Activated CD8-positive, alpha-beta memory T cell treated with anti-CD3 and anti-CD28 coated beads, Interleukin-2, amount 50 U/mL, for 4 hours (primary cell): Measurements from ENCODE around the gene ACOXL.

Experiments
- DNase-seq: peaks from one replicate; pipeline ENCODE4 v3.0.0-alpha.2; 2020

ACOXL gene

DNA sequence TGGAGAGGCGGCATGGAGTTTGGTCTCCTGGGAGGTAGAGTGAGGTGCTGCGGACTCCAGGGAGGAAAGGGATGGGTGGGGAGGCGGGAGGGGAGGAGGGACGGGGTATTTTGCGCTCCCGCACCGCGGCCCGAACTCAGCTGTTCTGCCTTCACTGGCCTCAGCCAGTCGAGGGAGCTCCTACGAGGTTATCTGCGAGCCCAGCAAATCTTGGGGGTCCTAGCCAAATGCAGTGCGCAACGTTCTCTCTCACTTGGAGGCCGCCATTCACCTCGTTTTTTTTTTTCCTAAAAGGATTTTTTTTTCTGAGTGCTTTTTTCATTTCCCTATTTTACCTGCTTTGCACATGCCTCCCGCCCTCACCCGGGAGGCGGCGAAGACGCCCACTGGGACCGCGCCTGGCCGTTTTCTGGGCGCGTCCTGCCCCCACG lies 387.5 kb downstream of the ACOXL start:
- peak; percentile 27 for DNase-seq

DNA sequence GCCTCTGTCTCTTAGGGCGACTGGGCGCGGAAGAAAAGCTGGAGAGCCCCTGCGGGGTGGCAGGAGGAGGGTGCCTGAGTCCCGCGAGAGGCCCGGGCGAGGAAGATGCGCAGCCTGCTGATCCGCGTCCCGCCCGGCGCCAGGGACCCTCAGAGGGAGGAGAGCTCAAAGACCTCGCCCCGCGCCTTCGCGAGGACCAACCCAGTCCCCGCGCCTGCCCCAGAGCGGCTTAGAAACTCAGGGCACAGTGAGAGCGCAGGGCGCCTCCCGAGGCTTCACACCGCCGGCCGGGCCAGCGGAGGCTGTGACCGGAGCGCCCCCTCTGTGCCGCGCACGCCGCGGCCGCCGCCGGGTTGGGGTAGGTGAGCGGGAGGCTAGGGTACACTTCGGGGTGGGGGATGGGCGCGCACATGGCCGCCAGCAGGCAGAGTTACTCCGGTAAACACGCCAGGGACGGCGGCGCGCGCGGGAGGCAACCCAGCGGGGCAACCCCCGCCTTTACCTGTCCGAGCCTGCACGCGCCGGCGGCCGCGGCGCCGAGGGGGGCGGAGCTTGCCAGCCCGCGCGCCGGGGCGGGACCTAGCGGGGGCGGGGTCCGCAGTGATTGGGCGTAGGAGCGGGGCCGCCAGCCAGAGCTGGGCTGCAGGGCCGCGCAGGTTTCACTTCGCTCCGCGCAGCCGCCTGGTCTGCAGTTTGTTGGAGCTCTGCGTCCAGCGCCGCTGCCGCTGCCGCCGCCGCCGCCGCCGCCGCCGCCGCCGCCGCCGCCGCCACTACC lies 388.1 kb downstream of the ACOXL start, which contains the start of gene BCL2L11:
Gene BCL2L11 (plus strand): TSS at position 662 of the 775 bp plus-strand sequence. CDS start 2,832 bp downstream, outside the sequence.
- peak; percentile 92 for DNase-seq

GRCh38 chr2:111121028-111121827 lies 388.9 kb downstream of the ACOXL start:
- peak; percentile 53 for DNase-seq

DNA sequence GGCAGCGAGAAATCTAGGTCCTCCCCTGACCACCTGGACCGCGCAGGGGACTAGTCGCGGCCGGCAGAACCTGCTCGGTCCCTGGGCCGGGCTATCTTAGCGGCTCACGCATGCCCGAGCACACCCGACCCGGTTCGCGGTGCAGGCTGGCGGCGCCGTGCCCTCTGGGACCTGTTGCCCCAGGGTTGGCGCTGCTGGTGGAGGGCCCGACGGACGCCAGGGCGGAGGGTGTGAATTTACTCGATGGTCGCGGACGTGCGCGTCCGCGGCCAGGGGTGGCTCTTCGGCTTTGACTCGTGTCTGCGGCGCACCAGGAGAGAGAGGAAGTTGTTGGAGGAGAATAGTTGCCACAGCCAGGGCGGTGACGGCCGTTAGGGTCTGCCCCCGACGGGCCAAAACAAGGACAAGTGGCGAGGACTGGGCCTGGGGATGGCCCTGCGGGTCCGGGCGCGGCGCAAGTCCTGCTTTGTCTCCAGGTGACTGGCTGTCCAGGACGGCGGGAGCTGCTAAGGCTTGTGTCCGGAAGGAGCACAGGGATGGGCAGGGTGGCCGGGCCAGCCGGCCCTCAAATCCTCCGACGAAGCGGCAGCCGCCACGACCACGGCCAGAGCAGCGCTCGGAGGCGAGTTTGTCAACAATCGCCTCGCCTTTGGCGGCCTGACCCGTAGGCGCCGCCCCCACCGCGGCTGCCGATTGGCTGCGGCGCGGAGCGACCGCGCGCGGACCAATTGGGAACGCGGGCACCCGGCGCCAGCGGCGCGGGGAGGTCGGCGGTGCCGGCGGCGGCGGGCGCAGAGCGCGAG lies 389.7 kb downstream of the ACOXL start:
- DNase-seq: peak; percentile 79

DNA sequence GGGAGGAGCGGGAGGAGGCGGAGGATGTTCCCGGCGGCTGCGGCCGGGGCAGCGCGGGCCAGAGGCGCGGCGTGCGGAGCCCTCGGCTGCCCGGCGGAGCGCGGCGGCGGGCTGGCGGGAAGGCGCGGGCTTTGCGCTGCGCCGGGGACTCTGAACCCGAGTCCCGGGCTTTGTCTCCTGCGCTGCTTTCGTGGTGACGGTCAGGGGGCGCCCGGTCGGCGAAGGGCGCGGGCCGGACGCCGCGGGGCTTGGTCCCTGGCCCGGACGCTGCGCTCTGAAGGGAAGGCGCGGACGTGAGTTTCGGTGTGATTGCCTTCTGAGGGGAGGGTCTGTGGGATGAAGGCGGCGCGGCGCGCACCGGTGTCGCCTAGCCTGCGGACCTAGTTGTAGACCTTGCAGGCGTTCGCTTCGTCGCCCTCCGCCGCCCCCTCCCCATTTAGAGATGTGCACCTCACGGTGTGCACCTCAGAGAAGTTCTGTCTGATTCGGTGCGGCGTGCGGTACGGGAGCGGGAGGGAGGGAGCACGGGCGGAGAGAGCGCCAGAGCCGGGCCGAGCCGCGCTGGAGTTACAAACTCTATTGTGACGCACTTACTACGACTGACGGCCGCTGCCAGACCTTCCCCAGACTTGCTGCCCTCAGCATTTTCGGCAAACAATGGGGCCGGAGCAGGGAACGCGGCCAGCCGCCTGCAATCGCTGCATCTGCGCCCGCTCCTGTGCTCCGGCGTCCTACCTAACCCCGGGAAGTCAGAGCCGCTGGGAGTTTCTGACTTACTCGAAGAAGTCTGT lies 390.5 kb downstream of the ACOXL start:
- DNase-seq: peak; percentile 28

- DNase-seq: no peak
These were observed 391.4 kb downstream of the ACOXL start for GRCh38 chr2:111123751-111124150.

DNA sequence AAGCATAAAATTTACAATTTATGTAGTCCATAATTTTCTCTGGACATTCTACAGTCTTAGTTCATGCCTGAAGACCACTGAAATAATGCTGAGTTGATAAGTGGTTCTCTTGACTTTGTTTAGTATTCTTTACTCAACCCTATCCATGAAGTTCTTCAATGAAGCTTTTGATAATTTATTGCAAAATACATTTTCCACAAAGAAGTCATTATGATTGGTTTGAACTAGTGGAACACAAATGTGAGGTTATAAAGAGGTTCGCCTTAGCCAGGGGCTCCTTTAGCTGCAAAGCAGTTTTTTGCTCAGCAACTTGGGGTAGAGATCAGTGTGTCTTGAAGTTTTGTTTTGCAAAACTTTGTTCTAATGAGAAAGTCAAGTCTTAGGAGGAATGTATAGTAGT lies 394.2 kb downstream of the ACOXL start:
- no peak for DNase-seq

- DNase-seq: no peak
These were observed 395.0 kb downstream of the ACOXL start for GRCh38 chr2:111127351-111127750.

- no peak for DNase-seq
These were observed 395.7 kb downstream of the ACOXL start for GRCh38 chr2:111128096-111128495.

- no peak for DNase-seq
These were observed 401.2 kb downstream of the ACOXL start for GRCh38 chr2:111133603-111134002.

GRCh38 chr2:111134055-111134454 lies 401.7 kb downstream of the ACOXL start:
- no peak for DNase-seq

DNA sequence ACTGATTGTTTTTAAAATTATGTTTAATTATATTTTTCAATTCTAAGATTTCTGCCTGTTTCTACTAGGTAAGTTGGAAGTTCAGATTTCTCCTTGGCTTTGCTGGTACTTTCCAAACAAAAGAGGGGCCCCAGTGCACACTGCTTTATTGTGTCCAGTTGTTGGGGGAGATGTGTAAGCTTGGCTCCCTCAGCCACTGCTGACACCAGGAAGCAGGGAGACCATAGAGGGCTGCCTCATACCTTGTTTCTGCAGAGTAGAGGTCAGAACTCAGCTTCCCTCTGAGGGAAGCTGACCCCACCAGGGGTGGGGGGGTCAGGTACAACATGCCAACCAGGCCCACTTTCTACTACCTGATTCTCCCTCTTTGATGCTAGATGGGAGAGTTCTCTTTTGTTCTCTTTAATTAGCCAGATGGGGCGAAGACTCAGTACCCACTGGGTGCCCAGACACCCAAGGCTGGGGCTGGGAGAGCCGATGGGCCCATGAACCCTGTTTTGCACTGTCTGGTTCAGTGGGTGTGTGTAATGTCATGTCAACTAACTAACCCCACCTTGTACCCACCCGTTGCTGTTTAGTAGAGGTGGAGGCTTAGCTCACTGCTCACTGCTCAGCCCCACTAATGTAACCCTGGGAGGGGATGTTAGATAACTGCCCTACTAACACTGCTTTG lies 403.0 kb downstream of the ACOXL start:
- no peak for DNase-seq

- DNase-seq: no peak
These were observed 403.5 kb downstream of the ACOXL start for GRCh38 chr2:111135910-111136297.

DNA sequence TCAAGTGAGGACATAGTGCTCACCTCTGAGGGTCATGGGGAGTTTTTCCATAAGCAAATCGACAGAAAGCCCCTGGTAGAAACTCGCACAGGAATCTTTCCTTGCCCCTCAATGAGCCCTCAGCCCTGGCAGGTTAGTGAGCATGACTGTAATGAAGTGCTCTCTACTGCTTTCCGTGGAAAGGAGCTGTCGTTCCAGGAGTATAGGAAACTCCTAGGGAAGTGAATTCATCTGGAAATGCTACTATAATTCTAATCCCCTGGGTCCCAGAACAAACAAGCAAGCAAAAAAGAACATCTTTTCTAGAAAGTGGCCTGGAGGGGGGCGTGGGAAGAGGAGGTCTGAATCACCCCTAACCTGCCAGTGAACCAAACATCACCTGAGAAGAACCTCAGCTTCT lies 406.5 kb downstream of the ACOXL start:
- no peak for DNase-seq

- no peak for DNase-seq
These were observed 407.4 kb downstream of the ACOXL start for GRCh38 chr2:111139637-111140317.

GRCh38 chr2:111140815-111141214 lies 408.4 kb downstream of the ACOXL start:
- DNase-seq: no peak

GRCh38 chr2:111142101-111142500 lies 409.7 kb downstream of the ACOXL start:
- no peak for DNase-seq

DNA sequence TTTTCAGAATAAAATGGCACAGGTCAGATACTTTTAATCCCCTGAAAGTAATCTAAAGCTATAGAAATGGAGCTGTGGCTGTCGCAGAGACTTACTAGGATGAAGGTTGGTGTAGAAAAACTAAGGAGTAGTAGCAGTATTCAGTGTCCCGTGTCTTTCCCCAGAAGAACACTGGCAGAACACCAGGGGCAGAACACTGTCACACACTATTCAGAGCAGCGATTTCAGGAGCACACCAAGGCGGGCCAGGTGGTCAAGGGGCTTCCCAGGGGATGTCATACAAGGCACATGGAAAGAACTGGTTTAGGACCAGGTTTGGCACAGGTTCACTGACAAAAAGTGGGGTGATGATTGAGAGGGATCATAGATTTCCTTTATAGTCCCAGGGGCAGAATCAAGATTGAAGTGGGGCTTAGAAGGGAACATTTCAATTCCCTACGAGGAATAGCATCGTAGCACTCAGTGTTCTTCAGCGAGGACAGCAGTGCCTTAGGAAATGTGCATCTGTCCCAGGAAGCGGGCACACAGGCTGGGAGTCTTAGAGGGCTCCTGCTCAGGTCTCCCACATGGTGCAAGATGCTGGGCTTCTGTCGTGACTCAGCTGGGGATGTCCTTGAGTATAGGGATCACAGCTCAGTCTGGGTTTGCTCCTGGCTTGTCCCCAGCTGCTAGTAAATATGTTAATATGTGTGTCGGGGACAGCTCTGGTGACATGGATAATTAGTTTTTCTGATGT lies 410.9 kb downstream of the ACOXL start:
- DNase-seq: no peak

DNA sequence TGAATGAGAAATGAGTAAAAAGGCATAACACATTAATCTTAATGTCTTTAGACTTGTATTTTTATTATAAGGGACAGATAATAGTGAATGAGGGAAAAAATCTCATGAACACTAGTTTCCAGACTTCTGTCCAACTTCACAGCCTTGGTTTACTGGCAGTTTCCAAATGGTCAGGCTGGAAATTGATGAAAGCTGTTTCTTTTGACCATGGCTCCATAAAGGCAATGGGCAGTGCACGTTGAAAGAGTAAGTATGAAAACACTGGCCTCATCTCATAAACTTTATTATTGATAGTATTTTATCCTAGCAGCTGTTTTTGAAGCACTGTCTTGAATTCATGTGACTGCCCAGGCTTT lies 411.4 kb downstream of the ACOXL start:
- DNase-seq: no peak

- DNase-seq: no peak
These were observed 412.9 kb downstream of the ACOXL start for GRCh38 chr2:111145103-111145760.
